ENCODE data around the gene AMOT.

- TF ChIP-seq TAF1 (IDR thresholded peaks at IDR 0.05; ENCODE audit: low read depth, low read length), result no peak
- TF ChIP-seq POLR2A (IDR thresholded peaks at IDR 0.05; ENCODE audit: low read depth, low read length), result no peak
- TF ChIP-seq POLR2AphosphoS5 (IDR thresholded peaks at IDR 0.05; ENCODE audit: low read depth, low read length), result no peak
- no peak for TF ChIP-seq POU2F2 (IDR thresholded peaks at IDR 0.05; ENCODE audit: low read depth, low read length)
Measured at GRCh38 chrX:112868586-112868985, 28.0 kb upstream of the AMOT start.
